ENCODE data around the gene ADCY9. TPM values are rescaled to one million over a fixed set of nuclear protein-coding genes. Genes with fewer than 3 reads are reported as not detected.
A peak's percentile ranks its signal among the peaks of the same experiment; 100 is the strongest.

The ADCY9 gene
- total and polyA plus RNA-seq, 10 donors: 0.70 to 23.0 (median 11.8) TPM

DNA sequence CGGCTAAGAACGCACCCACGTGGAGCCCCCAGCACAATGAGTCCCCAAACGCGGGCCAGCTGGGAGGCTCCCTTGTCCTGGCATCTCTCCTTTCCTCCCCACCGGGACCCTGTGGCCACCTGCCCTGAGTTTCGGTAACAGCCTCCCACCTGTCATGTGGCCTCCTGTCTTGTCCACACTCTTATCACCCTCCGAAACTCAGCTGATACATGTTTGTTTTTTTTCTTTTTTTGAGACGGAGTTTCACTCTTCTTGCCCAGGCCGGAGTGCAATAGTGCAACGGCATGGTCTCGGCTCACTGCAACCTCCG is 130.1 kb downstream of the ADCY9 start:
- Histone ChIP-seq H3K27ac (no peak overlapping the region), H3K27me3 (replicated peaks in 1 of 7) (no peaks in the 10 kb centered on the region), H3K4me3 (no peak overlapping the region), H3K36me3 (peaks cover 0 to 45% (median 5%) of the 10 kb centered on the region in 6 donors), H3K9me3 (no peaks in the 10 kb centered on the region), H3K4me1 (peaks cover 0 to 8% (median 2%) of the 10 kb centered on the region in 6 donors)
- TF ChIP-seq POLR2AphosphoS5 (IDR thresholded peaks at IDR 0.05) (no peak), POLR2A (IDR thresholded peaks at IDR 0.05) (no peak)
- TF ChIP-seq, protein P1, sequence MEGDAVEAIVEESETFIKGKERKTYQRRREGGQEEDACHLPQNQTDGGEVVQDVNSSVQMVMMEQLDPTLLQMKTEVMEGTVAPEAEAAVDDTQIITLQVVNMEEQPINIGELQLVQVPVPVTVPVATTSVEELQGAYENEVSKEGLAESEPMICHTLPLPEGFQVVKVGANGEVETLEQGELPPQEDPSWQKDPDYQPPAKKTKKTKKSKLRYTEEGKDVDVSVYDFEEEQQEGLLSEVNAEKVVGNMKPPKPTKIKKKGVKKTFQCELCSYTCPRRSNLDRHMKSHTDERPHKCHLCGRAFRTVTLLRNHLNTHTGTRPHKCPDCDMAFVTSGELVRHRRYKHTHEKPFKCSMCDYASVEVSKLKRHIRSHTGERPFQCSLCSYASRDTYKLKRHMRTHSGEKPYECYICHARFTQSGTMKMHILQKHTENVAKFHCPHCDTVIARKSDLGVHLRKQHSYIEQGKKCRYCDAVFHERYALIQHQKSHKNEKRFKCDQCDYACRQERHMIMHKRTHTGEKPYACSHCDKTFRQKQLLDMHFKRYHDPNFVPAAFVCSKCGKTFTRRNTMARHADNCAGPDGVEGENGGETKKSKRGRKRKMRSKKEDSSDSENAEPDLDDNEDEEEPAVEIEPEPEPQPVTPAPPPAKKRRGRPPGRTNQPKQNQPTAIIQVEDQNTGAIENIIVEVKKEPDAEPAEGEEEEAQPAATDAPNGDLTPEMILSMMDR (IDR thresholded peaks at IDR 0.05 in 8 of 11, conservative IDR thresholded peaks at IDR 0.05 in 3 of 11): no peak
- WGBS, 5 donors: 88 to 95% (median 91%) methylated on average over 13 of the region's 13 CpGs
- intact Hi-C loops (cut with DNase I; ENCODE audit: low total_unique reads): no loop called here
- DNase-seq: no peak

- WGBS, 5 donors: 86 to 93% (median 91%) methylated on average over 28 to 31 of the region's 31 CpGs
- Histone ChIP-seq H3K4me3 (no peak overlapping the region), H3K4me1 (peaks cover 0 to 8% (median 2%) of the 10 kb centered on the region in 6 donors), H3K27me3 (replicated peaks in 1 of 7) (no peaks in the 10 kb centered on the region), H3K36me3 (peaks cover 0 to 49% (median 5%) of the 10 kb centered on the region in 6 donors), H3K9me3 (no peaks in the 10 kb centered on the region), H3K27ac (no peak overlapping the region)
- no peak for TF ChIP-seq POLR2A (IDR thresholded peaks at IDR 0.05)
- TF ChIP-seq POLR2AphosphoS5 (IDR thresholded peaks at IDR 0.05): no peak
- TF ChIP-seq, protein P1 (IDR thresholded peaks at IDR 0.05 in 8 of 11, conservative IDR thresholded peaks at IDR 0.05 in 3 of 11): no peak
- no peak for DNase-seq
- intact Hi-C loops (cut with DNase I; ENCODE audit: low total_unique reads): no loop called here
Observed at GRCh38 chr16:3984111-3985060, 131.9 kb downstream of the ADCY9 start.

DNA sequence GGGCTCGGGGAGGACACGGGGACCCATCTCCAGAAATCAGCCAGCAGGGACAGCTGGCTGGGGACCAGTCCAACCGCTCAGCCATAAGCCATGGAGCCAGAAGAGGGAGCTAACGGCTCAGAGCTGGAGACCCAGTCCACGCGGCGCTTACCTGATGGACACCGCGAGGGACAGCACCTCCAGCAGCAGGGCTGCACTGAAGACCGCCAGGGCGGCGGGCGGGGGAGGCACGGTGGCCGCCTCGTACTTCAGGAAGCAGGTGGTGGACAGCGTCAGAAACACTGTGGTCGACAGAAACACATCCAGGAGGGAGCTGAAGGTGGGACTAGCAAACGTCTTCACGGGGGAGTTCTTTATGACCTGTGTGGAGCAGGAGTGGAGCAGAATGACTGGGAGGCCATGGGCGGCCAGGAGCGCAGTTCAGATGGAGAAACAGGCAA is 133.1 kb downstream of the ADCY9 start:
- Histone ChIP-seq H3K9me3 (no peaks in the 10 kb centered on the region), H3K27ac (no peak overlapping the region), H3K4me1 (peaks cover 0 to 8% (median 2%) of the 10 kb centered on the region in 6 donors), H3K36me3 (peaks cover 0 to 51% (median 7%) of the 10 kb centered on the region in 6 donors), H3K27me3 (replicated peaks in 1 of 7) (no peaks in the 10 kb centered on the region), H3K4me3 (no peak overlapping the region)
- WGBS, 5 donors: 19 to 33% (median 20%) methylated on average over 11 to 22 of the region's 22 CpGs
- TF ChIP-seq POLR2AphosphoS5 (IDR thresholded peaks at IDR 0.05) (peak in 2 of 3 donors; percentile 13 to 41), POLR2A (IDR thresholded peaks at IDR 0.05) (no peak)
- TF ChIP-seq, protein P1 (IDR thresholded peaks at IDR 0.05 in 8 of 11, conservative IDR thresholded peaks at IDR 0.05 in 3 of 11): peak in 9 of 11 experiments; percentile 36 to 62 (median 39)
- DNase-seq: peak; percentile 82
- intact Hi-C loops (cut with DNase I; ENCODE audit: low total_unique reads): no loop called here

- DNase-seq: no peak
- intact Hi-C loops (cut with DNase I; ENCODE audit: low total_unique reads): no loop called here
- Histone ChIP-seq H3K27me3 (replicated peaks in 1 of 7) (no peaks in the 10 kb centered on the region), H3K4me3 (no peak overlapping the region), H3K4me1 (peaks cover 0 to 8% (median 2%) of the 10 kb centered on the region in 6 donors), H3K27ac (no peak overlapping the region), H3K9me3 (no peaks in the 10 kb centered on the region), H3K36me3 (peaks cover 0 to 51% (median 8%) of the 10 kb centered on the region in 6 donors)
- TF ChIP-seq, protein P1 (IDR thresholded peaks at IDR 0.05 in 8 of 11, conservative IDR thresholded peaks at IDR 0.05 in 3 of 11): no peak
- TF ChIP-seq POLR2AphosphoS5 (IDR thresholded peaks at IDR 0.05) (no peak), POLR2A (IDR thresholded peaks at IDR 0.05) (no peak)
- 92 to 97% (median 94%) methylated on average over 7 to 13 of the region's 13 CpGs for WGBS, 5 donors
Observed at GRCh38 chr16:3982216-3982615, 134.0 kb downstream of the ADCY9 start.

All from spleen (tissue), 11 donors.